Thoracic aorta (tissue), 2 donors: ENCODE data around the gene CCN6. TPM values are rescaled to one million over a fixed set of nuclear protein-coding genes. Genes with fewer than 3 reads are reported as not detected.

Experiments used
- ATAC-seq: fragments of 150-250 bp; one replicate; pipeline ENCODE4 v1.8.0; 2017; ENCODE audit warnings: low read depth; ENCODE audit not compliant: insufficient number of reproducible peaks, low FRiP score
- DNase-seq: peaks from one replicate; pipeline ENCODE4 v3.0.0-alpha.2; 2020; ENCODE audit warnings: low spot score
- H3K27ac ChIP-seq, 2 donors: fragments of 200-600 bp; sonication (generic); 1 replicate in 1 of 2; 2 replicates in 1 of 2; pipeline ENCODE4 v1.5.1; 2016; ENCODE audit warnings: mild to moderate bottlenecking in 2 of 2, moderate library complexity in 2 of 2
- H3K27me3 ChIP-seq: fragments of 200-600 bp; sonication (generic); replicated peaks from 2 replicates; pipeline ENCODE4 v1.6.0; 2016; ENCODE audit warnings: mild to moderate bottlenecking; ENCODE audit not compliant: insufficient read depth
- H3K36me3 ChIP-seq: fragments of 200-600 bp; sonication (generic); one replicate; pipeline ENCODE4 v1.5.1; 2016
- H3K4me1 ChIP-seq, 2 donors: fragments of 200-600 bp; sonication (generic); 1 replicate in 1 of 2; 2 replicates in 1 of 2; pipeline versions ENCODE4 v1.5.1 to v1.6.0; 2016; ENCODE audit warnings: low read depth in 2 of 2, mild to moderate bottlenecking in 1 of 2; ENCODE audit not compliant: control insufficient read depth in 1 of 2
- H3K4me3 ChIP-seq: fragments of 200-600 bp; sonication (generic); 2 replicates; pipeline ENCODE4 v1.5.1; 2016; ENCODE audit warnings: mild to moderate bottlenecking
- H3K9me3 ChIP-seq: fragments of 200-600 bp; sonication (generic); 2 replicates; pipeline ENCODE4 v1.5.1; 2016
- CTCF ChIP-seq: fragments of 200-600 bp; sonication (generic); IDR thresholded peaks from one replicate; pipeline ENCODE4 v1.5.1; 2019; ENCODE audit warnings: antibody characterized with exemption
- total RNA-seq, 2 donors: library from RNA; depleted of rRNA; stranded (reverse); fragments of >200 nt; gene quantifications; one replicate each; pipeline versions ENCODE4 v1.1.0 to v1.2.3, GENCODE V29; 2016

The CCN6 gene
- total RNA-seq: not detected

GRCh38 chr6:112054001-112054400 is at the start of gene CCN6:
CCN6 (plus strand) TSS chr6:112054104; CDS start chr6:112054358, 254 bp downstream.
- no peak for TF ChIP-seq CTCF
- H3K4me3 ChIP-seq: no peak within 1 kb of the TSS
- no peaks in the 10 kb centered on the region for H3K4me1 ChIP-seq
- no peaks in the 10 kb centered on the region for H3K27me3 ChIP-seq
- no peak within 1 kb of the TSS for H3K27ac ChIP-seq
- DNase-seq (no peak), ATAC-seq (no peak)
- H3K9me3 ChIP-seq: no peaks in the 10 kb centered on the region
- no peaks in the 10 kb centered on the region for H3K36me3 ChIP-seq

- H3K27ac ChIP-seq: no peak overlapping the region
- no peak overlapping the region for H3K4me3 ChIP-seq
- H3K9me3 ChIP-seq: no peaks in the 10 kb centered on the region
- no peak for ATAC-seq
- DNase-seq: no peak
- H3K27me3 ChIP-seq: no peaks in the 10 kb centered on the region
- no peak for TF ChIP-seq CTCF
- H3K36me3 ChIP-seq: no peaks in the 10 kb centered on the region
- H3K4me1 ChIP-seq: peaks cover 0 to 6% of the 10 kb centered on the region in 2 donors
Observed at GRCh38 chr6:112004201-112005012, 49.5 kb upstream of the CCN6 start.

GRCh38 chr6:112005013-112005371 is 48.9 kb upstream of the CCN6 start:
- Histone ChIP-seq H3K4me3 (no peak overlapping the region), H3K27me3 (no peaks in the 10 kb centered on the region), H3K4me1 (peaks cover 0 to 6% of the 10 kb centered on the region in 2 donors), H3K27ac (peak overlapping the region in 1 of 2 donors; percentile 5), H3K36me3 (no peaks in the 10 kb centered on the region), H3K9me3 (no peaks in the 10 kb centered on the region)
- TF ChIP-seq CTCF: no peak
- no peak for ATAC-seq
- DNase-seq: no peak

GRCh38 chr6:112007254-112007653 is 46.6 kb upstream of the CCN6 start:
- DNase-seq (no peak), ATAC-seq (no peak)
- H3K27ac ChIP-seq: no peak overlapping the region
- peaks cover 0 to 6% of the 10 kb centered on the region in 2 donors for H3K4me1 ChIP-seq
- no peak for TF ChIP-seq CTCF
- no peaks in the 10 kb centered on the region for H3K27me3 ChIP-seq
- H3K9me3 ChIP-seq: no peaks in the 10 kb centered on the region
- H3K4me3 ChIP-seq: no peak overlapping the region
- no peaks in the 10 kb centered on the region for H3K36me3 ChIP-seq

GRCh38 chr6:112007805-112008204 is 46.1 kb upstream of the CCN6 start:
- ATAC-seq (no peak), DNase-seq (no peak)
- Histone ChIP-seq H3K27ac (no peak overlapping the region), H3K36me3 (no peaks in the 10 kb centered on the region), H3K9me3 (no peaks in the 10 kb centered on the region), H3K4me1 (peaks cover 0 to 6% of the 10 kb centered on the region in 2 donors), H3K27me3 (no peaks in the 10 kb centered on the region), H3K4me3 (no peak overlapping the region)
- TF ChIP-seq CTCF: no peak
